GM18520 (cell line): Measurements from ENCODE around the gene BZW1.
"Not testable (repeated sequence)": the region's sequence is repeated elsewhere in the genome, so short reads cannot be mapped to it uniquely, and the experiment has no call there.

ENCODE experiments used
- ATAC-seq: cut with Tn5 transposase; IDR thresholded peaks from one replicate; pipeline ENCODE4 v1.9.1; 2021; ENCODE audit not compliant: unreplicated experiment

Gene BZW1

GRCh38 chr2:200790185-200790584 is 21.5 kb upstream of the BZW1 start:
- no peak for ATAC-seq

- no peak for ATAC-seq
Observed at GRCh38 chr2:200791905-200792304, 19.8 kb upstream of the BZW1 start.

GRCh38 chr2:200794143-200794542 is 17.6 kb upstream of the BZW1 start:
- no peak for ATAC-seq

- no peak for ATAC-seq
Observed at GRCh38 chr2:200795028-200795440, 16.7 kb upstream of the BZW1 start.

GRCh38 chr2:200796561-200796960 is 15.1 kb upstream of the BZW1 start:
- ATAC-seq = no peak

- ATAC-seq = no peak
Observed at GRCh38 chr2:200797242-200797770, 14.4 kb upstream of the BZW1 start.

GRCh38 chr2:200798514-200798913 is 13.2 kb upstream of the BZW1 start:
- no peak for ATAC-seq

GRCh38 chr2:200800458-200800857 is 11.3 kb upstream of the BZW1 start:
- no peak for ATAC-seq

- ATAC-seq = not testable (repeated sequence)
Observed at GRCh38 chr2:200801431-200801830, 10.3 kb upstream of the BZW1 start.

- no peak for ATAC-seq
Observed at GRCh38 chr2:200809506-200810251, 2.0 kb upstream of the BZW1 start.

- no peak for ATAC-seq
Observed at GRCh38 chr2:200810252-200810997, 1.3 kb upstream of the BZW1 start.

GRCh38 chr2:200810998-200811332 is 745 bp upstream of the BZW1 start:
- no peak for ATAC-seq

GRCh38 chr2:200812122-200813022 is 662 bp downstream of the BZW1 start:
- ATAC-seq = peak; percentile 24

- ATAC-seq = peak; percentile 27
Observed at GRCh38 chr2:200814276-200814815, 2.6 kb downstream of the BZW1 start.

GRCh38 chr2:200814917-200815316 is 3.2 kb downstream of the BZW1 start:
- no peak for ATAC-seq

- not testable (repeated sequence) for ATAC-seq
Observed at GRCh38 chr2:200818732-200819131, 7.0 kb downstream of the BZW1 start.

GRCh38 chr2:200820573-200821234 is 9.0 kb downstream of the BZW1 start:
- ATAC-seq = no peak

GRCh38 chr2:200821686-200822245 is 10.1 kb downstream of the BZW1 start:
- no peak for ATAC-seq

- no peak for ATAC-seq
Observed at GRCh38 chr2:200828104-200828503, 16.4 kb downstream of the BZW1 start.
